IPS-20b (cell line): ENCODE measurements around the gene DNHD1.

ENCODE experiments used
- H3K27ac ChIP-seq: one replicate; pipeline ENCODE4 v1.5.1; 2013; ENCODE audit warnings: low read length
- H3K27me3 ChIP-seq: 2 replicates; pipeline ENCODE4 v1.6.1; 2013; ENCODE audit warnings: mild to moderate bottlenecking, low read length, inconsistent platforms; ENCODE audit not compliant: insufficient read depth
- H3K36me3 ChIP-seq: 2 replicates; pipeline ENCODE4 v1.6.1; 2013; ENCODE audit warnings: low read depth, mild to moderate bottlenecking, inconsistent platforms, low read length, moderate library complexity; ENCODE audit not compliant: insufficient read depth
- H3K4me1 ChIP-seq: 2 replicates; pipeline ENCODE4 v1.6.1; 2013; ENCODE audit warnings: mild to moderate bottlenecking, control low read depth, inconsistent platforms, low read length, moderate library complexity; ENCODE audit not compliant: insufficient read depth
- H3K4me3 ChIP-seq: 2 replicates; pipeline ENCODE4 v1.5.1; 2013; ENCODE audit warnings: mild to moderate bottlenecking, low read length, inconsistent platforms
- H3K9ac ChIP-seq: 2 replicates; pipeline ENCODE4 v1.6.1; 2013; ENCODE audit warnings: low read depth, mild to moderate bottlenecking, inconsistent platforms, low read length, moderate library complexity
- H3K9me3 ChIP-seq: 2 replicates; pipeline ENCODE4 v1.6.1; 2013; ENCODE audit warnings: mild to moderate bottlenecking, low read depth, low read length, inconsistent platforms; ENCODE audit not compliant: insufficient read depth

Gene DNHD1

GRCh38 chr11:6557063-6557462 lies 60.0 kb downstream of the DNHD1 start:
- Histone ChIP-seq H3K36me3 (no peaks in the 10 kb centered on the region), H3K9me3 (no peaks in the 10 kb centered on the region), H3K27ac (no peak overlapping the region), H3K9ac (no peak overlapping the region), H3K4me3 (no peak overlapping the region), H3K4me1 (no peaks in the 10 kb centered on the region), H3K27me3 (no peaks in the 10 kb centered on the region)

GRCh38 chr11:6557761-6558674 lies 60.9 kb downstream of the DNHD1 start:
- Histone ChIP-seq H3K27ac (no peak overlapping the region), H3K9me3 (no peaks in the 10 kb centered on the region), H3K36me3 (no peaks in the 10 kb centered on the region), H3K9ac (no peak overlapping the region), H3K4me1 (no peaks in the 10 kb centered on the region), H3K27me3 (no peaks in the 10 kb centered on the region), H3K4me3 (no peak overlapping the region)

- no peaks in the 10 kb centered on the region for H3K4me1 ChIP-seq
- no peak overlapping the region for H3K9ac ChIP-seq
- no peaks in the 10 kb centered on the region for H3K36me3 ChIP-seq
- no peak overlapping the region for H3K4me3 ChIP-seq
- H3K27me3 ChIP-seq: no peaks in the 10 kb centered on the region
- H3K9me3 ChIP-seq: no peaks in the 10 kb centered on the region
- no peak overlapping the region for H3K27ac ChIP-seq
Measured at GRCh38 chr11:6559369-6559768, 62.3 kb downstream of the DNHD1 start.

- Histone ChIP-seq H3K36me3 (no peaks in the 10 kb centered on the region), H3K4me3 (no peak overlapping the region), H3K27me3 (no peaks in the 10 kb centered on the region), H3K9ac (no peak overlapping the region), H3K27ac (no peak overlapping the region), H3K4me1 (no peaks in the 10 kb centered on the region; the same call in 1 of the 2 replicates), H3K9me3 (no peaks in the 10 kb centered on the region)
Measured at GRCh38 chr11:6561288-6561687, 64.2 kb downstream of the DNHD1 start.

GRCh38 chr11:6563121-6563619 lies 66.1 kb downstream of the DNHD1 start:
- Histone ChIP-seq H3K27me3 (no peaks in the 10 kb centered on the region), H3K9ac (no peak overlapping the region), H3K9me3 (no peaks in the 10 kb centered on the region), H3K4me3 (no peak overlapping the region), H3K4me1 (peaks cover under 1% of the 10 kb centered on the region; the same call in 1 of the 2 replicates), H3K27ac (no peak overlapping the region), H3K36me3 (no peaks in the 10 kb centered on the region)

- H3K4me1 ChIP-seq: peaks cover 2% of the 10 kb centered on the region; the same call in 1 of the 2 replicates
Measured at GRCh38 chr11:6563667-6564066, 66.6 kb downstream of the DNHD1 start.

GRCh38 chr11:6565325-6565724 lies 68.2 kb downstream of the DNHD1 start:
- Histone ChIP-seq H3K9ac (peak overlapping the region; percentile 10; the same call in 1 of the 2 replicates), H3K4me3 (no peak overlapping the region), H3K36me3 (no peaks in the 10 kb centered on the region), H3K9me3 (no peaks in the 10 kb centered on the region), H3K4me1 (peaks cover 2% of the 10 kb centered on the region; the same call in 1 of the 2 replicates), H3K27ac (no peak overlapping the region), H3K27me3 (no peaks in the 10 kb centered on the region)

More at GRCh38 chr11:6563667-6564066, 66.6 kb downstream of the DNHD1 start:
- Histone ChIP-seq H3K4me3 (no peak overlapping the region), H3K27ac (no peak overlapping the region), H3K36me3 (no peaks in the 10 kb centered on the region), H3K27me3 (no peaks in the 10 kb centered on the region), H3K9ac (no peak overlapping the region), H3K9me3 (no peaks in the 10 kb centered on the region)

GRCh38 chr11:6565988-6566703 lies 69.1 kb downstream of the DNHD1 start:
- no peaks in the 10 kb centered on the region for H3K36me3 ChIP-seq
- no peak overlapping the region for H3K27ac ChIP-seq
- H3K9me3 ChIP-seq: no peaks in the 10 kb centered on the region
- peaks cover 2% of the 10 kb centered on the region; the same call in 1 of the 2 replicates for H3K4me1 ChIP-seq
- H3K27me3 ChIP-seq: no peaks in the 10 kb centered on the region
- no peak overlapping the region for H3K9ac ChIP-seq
- H3K4me3 ChIP-seq: no peak overlapping the region

GRCh38 chr11:6566704-6567370 lies 69.8 kb downstream of the DNHD1 start:
- H3K27ac ChIP-seq: no peak overlapping the region
- peaks cover 2% of the 10 kb centered on the region; the same call in 1 of the 2 replicates for H3K4me1 ChIP-seq
- H3K4me3 ChIP-seq: no peak overlapping the region
- no peaks in the 10 kb centered on the region for H3K36me3 ChIP-seq
- H3K9me3 ChIP-seq: no peaks in the 10 kb centered on the region
- H3K9ac ChIP-seq: no peak overlapping the region
- no peaks in the 10 kb centered on the region for H3K27me3 ChIP-seq

GRCh38 chr11:6567371-6567745 lies 70.3 kb downstream of the DNHD1 start:
- no peaks in the 10 kb centered on the region for H3K9me3 ChIP-seq
- H3K27me3 ChIP-seq: no peaks in the 10 kb centered on the region
- H3K27ac ChIP-seq: no peak overlapping the region
- no peaks in the 10 kb centered on the region for H3K36me3 ChIP-seq
- H3K4me3 ChIP-seq: no peak overlapping the region
- H3K4me1 ChIP-seq: peaks cover 2% of the 10 kb centered on the region; the same call in 1 of the 2 replicates
- H3K9ac ChIP-seq: no peak overlapping the region

- no peak overlapping the region for H3K4me3 ChIP-seq
- H3K9ac ChIP-seq: peak overlapping the region; percentile 42; the same call in 1 of the 2 replicates
- H3K36me3 ChIP-seq: no peaks in the 10 kb centered on the region
- no peaks in the 10 kb centered on the region for H3K27me3 ChIP-seq
- H3K27ac ChIP-seq: no peak overlapping the region
- no peaks in the 10 kb centered on the region for H3K9me3 ChIP-seq
- peaks cover 2% of the 10 kb centered on the region; the same call in 1 of the 2 replicates for H3K4me1 ChIP-seq
Measured at GRCh38 chr11:6568191-6568918, 71.3 kb downstream of the DNHD1 start.
